Measurements from ENCODE around the gene PRLH.
A peak's percentile ranks its signal among the peaks of the same experiment; 100 is the strongest.

Gene PRLH

GRCh38 chr2:237540223-237540775 lies 26.1 kb upstream of the PRLH start:
- no peak for DNase-seq

DNA sequence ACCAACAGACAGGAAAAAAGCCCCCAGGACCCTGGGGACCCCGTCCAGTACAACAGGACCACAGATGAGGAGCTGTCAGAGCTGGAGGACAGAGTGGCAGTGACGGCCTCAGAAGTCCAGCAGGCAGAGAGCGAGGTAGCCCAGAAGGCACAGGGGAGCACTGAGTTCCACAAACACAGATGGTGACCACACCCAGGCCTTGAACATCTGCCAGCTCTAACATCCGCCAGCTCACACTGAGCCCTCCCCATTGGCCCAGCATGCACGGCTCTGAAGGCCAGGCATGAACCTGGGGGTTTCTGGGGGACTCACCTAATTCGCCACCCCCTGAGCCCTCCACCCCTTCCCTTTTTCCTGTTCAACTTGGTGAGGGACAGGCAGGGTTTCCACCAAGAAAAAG lies 25.6 kb upstream of the PRLH start:
- peak; percentile 69 for DNase-seq

- DNase-seq = no peak
These were observed 25.1 kb upstream of the PRLH start for GRCh38 chr2:237541243-237541642.

DNA sequence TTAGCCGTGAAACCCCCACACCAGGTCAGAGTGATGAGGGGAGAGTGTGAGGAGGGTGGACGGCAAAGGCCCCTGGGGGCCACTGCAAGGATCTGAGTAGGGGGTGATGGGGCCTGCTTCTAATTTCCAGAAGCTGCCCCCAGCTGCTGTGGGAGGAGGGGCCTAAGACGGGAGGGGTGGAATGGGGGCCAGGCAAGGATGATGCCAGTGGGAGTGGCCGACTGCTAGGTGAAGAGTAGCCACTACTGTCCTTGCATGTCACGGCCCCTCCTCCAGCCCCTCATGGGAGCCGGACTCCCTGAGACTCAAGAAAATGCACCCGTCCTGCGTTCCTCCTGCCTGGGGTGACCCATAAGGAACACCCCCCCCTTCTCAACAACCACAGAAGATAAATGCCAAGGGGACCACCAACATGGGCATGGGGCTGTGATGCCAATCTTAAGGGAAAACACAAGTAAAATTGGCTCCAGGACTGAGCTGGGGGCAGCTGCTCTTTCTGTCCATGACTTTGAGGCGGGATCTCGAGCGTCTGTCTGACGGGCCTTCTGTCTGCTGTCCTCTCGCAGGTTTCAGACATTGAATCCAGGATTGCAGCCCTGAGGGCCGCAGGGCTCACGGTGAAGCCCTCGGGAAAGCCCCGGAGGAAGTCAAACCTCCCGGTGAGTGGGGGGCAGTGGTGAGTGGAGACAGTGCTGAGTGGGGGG lies 24.2 kb upstream of the PRLH start:
- no peak for DNase-seq

- DNase-seq = no peak
These were observed 20.1 kb upstream of the PRLH start for GRCh38 chr2:237546040-237546875.

- no peak for DNase-seq
These were observed 19.4 kb upstream of the PRLH start for GRCh38 chr2:237546876-237547395.

DNA sequence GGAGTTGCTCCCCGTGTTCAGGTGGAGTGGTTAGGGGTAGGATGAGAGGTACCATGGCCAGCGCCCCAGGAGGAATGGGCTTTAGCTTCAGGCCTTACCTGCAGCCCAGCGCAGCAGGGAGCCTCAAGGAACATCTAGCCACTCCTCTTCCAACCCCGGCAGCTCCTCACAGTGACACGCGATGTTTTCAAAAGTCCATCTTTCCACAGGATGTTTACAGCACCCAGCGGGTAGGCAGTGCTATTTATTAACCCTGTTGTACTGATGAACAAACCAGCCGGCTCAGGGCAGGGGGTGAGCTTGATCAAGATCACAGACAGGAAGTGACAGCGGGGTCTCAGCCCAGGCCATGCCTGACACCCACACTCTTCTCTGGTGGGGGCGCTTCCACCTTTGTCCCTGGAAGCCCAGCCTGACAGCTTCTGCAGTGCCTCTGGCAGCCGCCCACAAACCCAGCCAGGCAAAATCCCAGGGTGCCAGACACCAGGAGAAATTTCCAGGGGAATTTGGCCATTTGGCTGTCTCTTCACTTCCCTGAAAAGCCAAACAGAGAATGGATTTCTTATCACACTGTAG lies 18.4 kb upstream of the PRLH start:
- DNase-seq = no peak

DNA sequence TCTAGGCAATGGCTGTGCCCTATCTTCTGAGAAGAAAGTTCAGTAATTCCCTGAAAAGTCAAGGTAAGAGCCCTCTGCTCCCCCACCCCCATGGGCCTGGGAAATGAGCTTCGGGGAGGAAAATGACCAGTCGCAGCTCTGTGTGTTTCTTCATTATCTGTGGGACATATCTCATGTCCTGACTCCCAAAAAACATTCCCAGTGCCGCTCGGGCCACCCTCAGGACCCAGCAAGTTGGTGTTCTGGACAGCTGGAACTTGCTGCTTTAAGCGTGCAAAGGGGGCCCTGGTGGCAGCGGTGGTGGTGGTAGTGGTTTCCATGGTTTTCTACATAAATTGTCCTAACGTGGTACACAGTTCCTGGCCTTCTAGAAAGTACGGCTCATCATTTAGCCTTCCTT lies 17.2 kb upstream of the PRLH start:
- no peak for DNase-seq

DNA sequence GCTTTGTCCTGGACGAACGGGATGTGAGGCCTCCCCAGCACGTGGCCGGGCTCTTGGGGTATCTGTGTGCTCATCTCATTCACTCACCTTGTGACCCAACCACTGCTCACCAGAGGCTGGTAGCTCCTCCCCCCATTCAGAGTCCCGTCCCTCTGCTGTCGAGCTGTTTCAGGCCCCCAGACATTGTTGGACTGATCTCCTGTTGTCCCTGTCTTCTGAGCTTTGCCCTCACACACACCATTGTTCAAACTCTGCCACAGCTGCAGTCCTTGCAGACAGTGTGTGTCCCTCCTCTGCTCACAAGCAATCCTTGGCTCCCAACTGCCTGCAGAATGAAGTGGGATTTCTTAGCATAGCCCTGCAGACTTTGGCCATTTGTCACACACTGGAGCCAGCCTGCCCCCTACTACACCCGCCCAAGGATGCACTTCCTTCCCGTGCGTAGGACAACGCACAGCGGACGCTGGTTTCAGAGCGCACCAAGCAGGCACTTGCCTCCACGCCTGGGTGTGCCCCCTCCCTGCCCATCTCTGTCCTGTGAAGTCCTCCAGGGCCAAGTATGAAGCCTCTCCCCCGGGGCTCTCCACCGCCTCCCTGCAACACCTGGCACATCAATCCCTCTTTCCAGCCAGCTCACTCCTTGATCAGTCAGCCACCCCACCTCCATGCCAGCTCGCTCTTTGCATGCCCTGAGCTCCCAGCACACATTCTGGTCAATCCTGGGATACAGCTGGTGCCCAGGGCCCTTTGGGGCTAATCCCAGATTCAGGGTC lies 16.5 kb upstream of the PRLH start:
- no peak for DNase-seq

DNA sequence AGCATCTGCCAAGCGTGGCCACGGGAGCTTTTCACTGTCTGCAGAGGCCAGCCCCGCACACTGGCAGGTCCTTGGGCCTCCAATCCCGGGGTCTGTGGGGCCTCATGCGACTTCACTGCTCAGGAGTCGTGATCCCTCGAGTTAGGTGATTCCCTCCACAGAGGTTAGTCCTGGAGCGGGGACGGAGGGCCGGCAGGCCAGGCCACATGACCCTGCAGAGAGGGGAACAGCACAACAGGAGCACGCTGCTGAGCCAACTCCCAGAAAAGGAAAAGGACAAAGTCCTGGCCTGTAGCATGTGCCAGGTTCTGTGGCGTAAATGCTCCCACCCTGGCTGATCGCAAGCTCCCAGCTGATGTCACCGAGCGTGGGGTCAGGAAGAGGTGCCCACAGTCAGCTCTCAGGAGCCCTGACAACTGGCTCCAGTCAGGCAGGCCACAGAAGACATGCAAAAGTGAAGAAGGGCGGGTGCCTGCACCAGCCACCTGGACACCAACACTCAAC lies 15.3 kb upstream of the PRLH start:
- DNase-seq = no peak

- no peak for DNase-seq
These were observed 13.5 kb upstream of the PRLH start for GRCh38 chr2:237552908-237553307.

DNA sequence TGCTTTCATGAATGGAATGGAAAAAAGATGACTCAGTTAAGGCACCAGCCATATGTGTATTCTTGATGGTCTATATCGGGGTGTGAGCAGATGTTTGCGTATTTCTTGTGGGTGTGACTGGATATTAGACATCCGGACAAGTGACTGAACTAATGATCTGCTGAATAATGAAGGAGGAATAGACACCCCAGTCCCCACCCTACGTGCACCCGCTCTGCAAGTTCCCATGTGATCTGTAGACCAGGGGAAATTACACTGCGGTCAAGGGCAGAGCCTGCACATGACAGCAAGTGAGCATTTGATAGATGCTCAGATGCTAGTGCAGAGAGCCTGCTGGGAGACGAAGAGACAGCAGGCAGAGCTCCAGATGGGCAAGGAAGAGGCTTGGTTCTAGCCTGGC lies 12.4 kb upstream of the PRLH start:
- DNase-seq = no peak

DNA sequence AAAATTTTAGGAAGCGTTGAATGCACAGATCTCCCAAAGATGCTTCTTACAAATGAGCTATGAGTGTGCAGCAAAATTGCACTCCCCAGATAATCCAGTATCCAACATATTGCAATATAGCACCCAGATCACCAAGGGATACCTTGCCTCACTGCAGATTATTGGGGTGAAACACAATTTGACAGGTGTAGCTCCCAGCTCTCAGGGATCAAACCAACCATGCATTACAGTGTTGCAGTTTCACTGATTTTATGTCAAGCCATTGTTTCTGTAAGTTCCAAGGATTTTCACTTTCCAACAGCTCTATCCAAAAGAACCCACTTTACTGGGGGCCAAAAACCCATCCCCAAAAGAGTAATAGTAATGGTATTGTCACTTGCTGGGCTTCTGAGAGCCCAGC lies 10.8 kb upstream of the PRLH start:
- DNase-seq = no peak

GRCh38 chr2:237556773-237557632 lies 9.4 kb upstream of the PRLH start:
- no peak for DNase-seq

DNA sequence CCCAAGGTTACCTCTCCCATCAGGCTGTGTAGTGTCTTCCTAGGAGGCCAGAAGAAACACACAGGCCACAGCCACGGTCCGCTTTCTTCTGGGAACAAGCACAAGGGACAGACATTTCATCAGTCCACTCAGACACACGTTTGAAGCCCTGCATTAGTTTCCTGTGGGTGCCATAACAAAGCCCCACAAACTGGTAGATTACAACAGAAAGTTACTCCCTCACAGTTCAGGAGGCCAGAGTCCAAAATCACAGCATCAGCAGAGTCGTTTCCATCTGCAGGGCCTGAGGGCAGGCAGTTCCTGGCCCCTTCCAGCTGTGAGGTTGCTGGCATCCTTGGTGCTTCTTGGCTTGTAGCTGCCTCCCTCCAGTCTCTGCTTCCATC lies 8.8 kb upstream of the PRLH start:
- DNase-seq = no peak

DNA sequence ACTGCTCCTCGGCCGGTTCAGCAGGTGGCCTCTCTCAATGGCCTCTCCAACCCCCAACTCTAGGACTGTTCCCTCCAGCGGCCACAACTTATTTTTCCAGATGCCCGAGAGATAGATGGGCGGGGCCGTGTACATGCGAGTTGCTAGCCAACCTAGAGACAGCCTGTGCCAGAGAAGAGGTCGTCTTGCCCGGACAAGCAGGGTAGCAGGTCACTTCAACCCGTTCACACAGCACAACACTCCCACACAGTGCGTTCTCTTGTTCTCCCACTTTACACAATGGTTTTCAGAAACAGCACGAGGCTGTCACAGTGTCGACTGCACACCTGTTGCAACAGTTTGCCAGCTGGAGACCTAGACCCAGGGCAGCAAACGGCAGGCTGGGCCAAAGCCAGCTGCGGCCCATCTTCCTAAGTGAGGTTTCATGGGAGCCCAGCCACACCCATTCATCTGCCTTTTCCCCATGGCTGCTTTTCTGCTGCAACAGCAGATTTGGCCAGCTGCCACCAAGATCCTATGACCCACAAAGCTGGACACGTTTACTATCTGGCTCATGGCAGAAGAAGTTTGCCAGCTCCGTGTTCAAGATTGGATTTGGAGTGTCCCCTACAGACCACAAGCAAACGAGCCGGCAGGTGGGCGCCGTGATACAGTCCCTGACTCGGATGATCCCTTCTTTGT lies 7.3 kb upstream of the PRLH start:
- DNase-seq = peak; percentile 32

DNA sequence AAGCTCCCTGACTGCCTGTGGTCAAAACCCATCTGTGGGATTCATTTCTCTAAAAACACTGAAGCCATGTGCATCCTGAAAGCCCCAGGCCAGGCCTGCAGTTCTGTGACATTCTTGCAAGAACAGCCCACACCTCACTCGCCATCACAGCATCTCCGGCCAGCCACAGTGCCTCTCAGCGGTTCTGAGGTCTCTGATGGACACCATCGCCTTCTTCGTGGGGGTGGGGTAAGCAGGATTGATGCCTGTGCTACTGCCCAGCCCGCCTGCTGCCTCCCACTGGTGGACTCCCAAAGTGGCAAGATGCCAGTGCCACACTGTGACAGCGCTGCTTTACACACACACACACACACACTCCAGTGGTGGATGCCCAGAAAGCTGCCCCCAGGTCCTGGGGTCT lies 5.2 kb upstream of the PRLH start:
- no peak for DNase-seq

DNA sequence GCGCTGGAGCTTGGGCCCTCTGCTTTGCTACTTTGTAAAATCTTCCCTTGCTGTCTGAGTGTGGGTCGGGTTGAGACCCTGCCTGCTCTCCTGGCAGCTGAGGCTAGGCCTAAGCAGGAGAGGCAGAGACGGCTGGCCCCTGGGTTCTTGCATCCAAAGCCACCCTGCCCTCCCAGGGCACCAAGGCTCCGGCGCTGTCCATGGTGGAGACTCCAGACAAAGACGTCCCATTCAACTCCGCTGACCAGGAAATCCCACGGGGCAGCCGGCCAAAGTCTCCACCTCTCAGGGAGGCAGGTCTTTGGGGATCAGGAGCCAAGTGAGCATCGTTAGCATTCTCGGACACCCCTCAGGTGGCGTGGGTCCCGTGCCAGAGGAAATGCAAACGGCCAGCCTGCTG lies 2.6 kb upstream of the PRLH start:
- DNase-seq = peak; percentile 45

- no peak for DNase-seq
These were observed 1.7 kb upstream of the PRLH start for GRCh38 chr2:237564526-237565131.

- DNase-seq = no peak
These were observed 400 bp upstream of the PRLH start for GRCh38 chr2:237565974-237566373.

Data from fibroblast of skin of back (primary cell).